SU-DHL-6 (cell line): ENCODE measurements around the gene BEGAIN.

ENCODE experiments used
- H2AFZ ChIP-seq: fragments of 200-600 bp; sonication (generic); 2 replicates; pipeline ENCODE4 v1.6.1; 2014; ENCODE audit warnings: low read depth, mild to moderate bottlenecking, moderate library complexity, mixed read lengths, antibody characterized with exemption, low read length; ENCODE audit not compliant: severe bottlenecking
- H3F3A ChIP-seq: fragments of 200-600 bp; shearing (Covaris generic); 2 replicates; pipeline ENCODE4 v1.6.0; 2016; ENCODE audit warnings: antibody characterized with exemption, mild to moderate bottlenecking; ENCODE audit not compliant: insufficient read depth
- H3K27ac ChIP-seq: fragments of 200-600 bp; sonication (generic); 2 replicates; pipeline ENCODE4 v1.5.1; 2016; ENCODE audit warnings: low read depth, mild to moderate bottlenecking, low read length, moderate library complexity, mixed read lengths
- H3K27me3 ChIP-seq: fragments of 200-600 bp; sonication (generic), shearing (Covaris generic); 2 replicates; pipeline ENCODE4 v1.6.0; 2014; ENCODE audit warnings: mild to moderate bottlenecking, low read length
- H3K36me3 ChIP-seq: fragments of 200-600 bp; sonication (generic); 2 replicates; pipeline ENCODE4 v1.6.1; 2014; ENCODE audit warnings: mild to moderate bottlenecking, low read length, mixed read lengths
- H3K4me2 ChIP-seq: fragments of 300-600, 200-600 bp; shearing (Covaris generic), sonication (generic); 2 replicates; pipeline ENCODE4 v1.6.0; 2014; ENCODE audit warnings: low read length, low read depth, mild to moderate bottlenecking; ENCODE audit not compliant: poor library complexity, severe bottlenecking
- H3K4me3 ChIP-seq: fragments of 200-600 bp; sonication (generic); 2 replicates; pipeline ENCODE4 v1.5.1; 2014; ENCODE audit warnings: antibody characterized with exemption, low read length, mild to moderate bottlenecking, mixed read lengths; ENCODE audit not compliant: insufficient read depth, poor library complexity, severe bottlenecking
- H3K79me2 ChIP-seq: fragments of 200-600 bp; sonication (generic); 2 replicates; pipeline ENCODE4 v1.6.1; 2014; ENCODE audit warnings: mild to moderate bottlenecking, low read length, moderate library complexity; ENCODE audit not compliant: insufficient read depth
- H3K9ac ChIP-seq: fragments of 200-600 bp; sonication (generic); 2 replicates; pipeline ENCODE4 v1.7.0; 2014; ENCODE audit warnings: mild to moderate bottlenecking, low read length
- H3K9me2 ChIP-seq: fragments of 200-600 bp; sonication (generic); replicated peaks from 2 replicates; pipeline ENCODE4 v1.6.1; 2014; ENCODE audit warnings: low read length; ENCODE audit not compliant: insufficient read depth
- H3K9me3 ChIP-seq: fragments of 200-600 bp; sonication (generic); 2 replicates; pipeline ENCODE4 v1.6.1; 2014; ENCODE audit warnings: low read length, mixed read lengths; ENCODE audit not compliant: insufficient read depth
- H4K20me1 ChIP-seq: fragments of 200-600 bp; sonication (generic); 2 replicates; pipeline ENCODE4 v1.6.1; 2014; ENCODE audit warnings: low read depth, mild to moderate bottlenecking, antibody characterized with exemption, low read length, moderate library complexity, mixed read lengths
- EZH2phosphoT487 ChIP-seq: fragments of 200-600 bp; sonication (generic), shearing (Covaris generic); conservative IDR thresholded peaks from 2 replicates; pipeline ENCODE4 v1.6.1; 2018; ENCODE audit warnings: mild to moderate bottlenecking, antibody characterized with exemption, low read length, moderate library complexity, mixed read lengths
- TF ChIP-seq, protein P1 (sequence below): fragments of 200-600 bp; sonication (generic); IDR thresholded peaks from one replicate; pipeline ENCODE4 v1.5.1; 2017; ENCODE audit warnings: antibody characterized with exemption, mild to moderate bottlenecking, low read length, moderate library complexity; ENCODE audit not compliant: insufficient read depth, poor library complexity, severe bottlenecking

The BEGAIN gene

DNA sequence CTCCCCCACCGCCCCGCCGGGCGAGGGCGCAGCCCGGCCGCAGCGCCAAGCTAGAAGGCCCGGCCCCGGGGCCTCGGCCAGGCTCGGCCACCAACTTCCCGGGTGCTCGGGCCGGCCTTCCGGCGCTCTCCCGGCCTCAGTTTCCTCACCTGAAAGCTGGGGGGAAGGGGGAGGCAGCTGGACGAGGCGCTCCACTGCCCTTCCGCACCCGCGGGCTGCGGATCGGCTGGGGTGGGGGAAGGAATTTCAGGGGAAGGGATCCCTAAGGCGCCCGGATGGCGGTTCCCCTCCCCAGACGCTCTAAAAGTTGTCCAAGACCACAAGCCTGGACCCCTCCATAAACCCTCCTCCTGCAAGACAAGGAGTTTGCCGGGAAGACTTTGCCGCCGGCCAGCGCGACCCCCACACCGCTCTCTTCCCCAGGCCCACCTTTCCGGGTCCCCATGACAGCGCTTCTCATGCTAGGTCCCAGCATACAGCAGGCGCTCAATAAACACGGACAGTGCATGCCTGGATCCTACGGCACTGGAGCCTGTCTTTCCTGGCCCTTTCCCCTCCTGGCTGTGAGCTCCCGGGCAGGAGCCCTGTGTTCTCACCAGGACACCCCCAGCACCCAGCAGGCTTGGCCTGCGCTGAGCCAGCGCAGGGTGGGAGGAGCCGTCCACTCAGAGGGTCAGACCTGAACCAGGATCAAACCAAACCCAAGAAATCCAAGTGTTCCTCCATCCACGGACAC lies 18.1 kb downstream of the BEGAIN start:
- H2AFZ ChIP-seq, result no peak overlapping the region
- no peaks in the 10 kb centered on the region for H4K20me1 ChIP-seq
- H3F3A ChIP-seq, result no peaks in the 10 kb centered on the region
- H3K36me3 ChIP-seq, result no peaks in the 10 kb centered on the region
- no peak overlapping the region for H3K4me3 ChIP-seq
- no peak overlapping the region for H3K9ac ChIP-seq
- H3K4me2 ChIP-seq, result no peak overlapping the region
- no peaks in the 10 kb centered on the region for H3K9me2 ChIP-seq
- no peak for TF ChIP-seq EZH2phosphoT487
- TF ChIP-seq, protein P1, sequence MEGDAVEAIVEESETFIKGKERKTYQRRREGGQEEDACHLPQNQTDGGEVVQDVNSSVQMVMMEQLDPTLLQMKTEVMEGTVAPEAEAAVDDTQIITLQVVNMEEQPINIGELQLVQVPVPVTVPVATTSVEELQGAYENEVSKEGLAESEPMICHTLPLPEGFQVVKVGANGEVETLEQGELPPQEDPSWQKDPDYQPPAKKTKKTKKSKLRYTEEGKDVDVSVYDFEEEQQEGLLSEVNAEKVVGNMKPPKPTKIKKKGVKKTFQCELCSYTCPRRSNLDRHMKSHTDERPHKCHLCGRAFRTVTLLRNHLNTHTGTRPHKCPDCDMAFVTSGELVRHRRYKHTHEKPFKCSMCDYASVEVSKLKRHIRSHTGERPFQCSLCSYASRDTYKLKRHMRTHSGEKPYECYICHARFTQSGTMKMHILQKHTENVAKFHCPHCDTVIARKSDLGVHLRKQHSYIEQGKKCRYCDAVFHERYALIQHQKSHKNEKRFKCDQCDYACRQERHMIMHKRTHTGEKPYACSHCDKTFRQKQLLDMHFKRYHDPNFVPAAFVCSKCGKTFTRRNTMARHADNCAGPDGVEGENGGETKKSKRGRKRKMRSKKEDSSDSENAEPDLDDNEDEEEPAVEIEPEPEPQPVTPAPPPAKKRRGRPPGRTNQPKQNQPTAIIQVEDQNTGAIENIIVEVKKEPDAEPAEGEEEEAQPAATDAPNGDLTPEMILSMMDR, result no peak
- no peak overlapping the region for H3K27ac ChIP-seq
- no peaks in the 10 kb centered on the region for H3K27me3 ChIP-seq
- H3K9me3 ChIP-seq, result no peaks in the 10 kb centered on the region
- no peaks in the 10 kb centered on the region for H3K79me2 ChIP-seq

DNA sequence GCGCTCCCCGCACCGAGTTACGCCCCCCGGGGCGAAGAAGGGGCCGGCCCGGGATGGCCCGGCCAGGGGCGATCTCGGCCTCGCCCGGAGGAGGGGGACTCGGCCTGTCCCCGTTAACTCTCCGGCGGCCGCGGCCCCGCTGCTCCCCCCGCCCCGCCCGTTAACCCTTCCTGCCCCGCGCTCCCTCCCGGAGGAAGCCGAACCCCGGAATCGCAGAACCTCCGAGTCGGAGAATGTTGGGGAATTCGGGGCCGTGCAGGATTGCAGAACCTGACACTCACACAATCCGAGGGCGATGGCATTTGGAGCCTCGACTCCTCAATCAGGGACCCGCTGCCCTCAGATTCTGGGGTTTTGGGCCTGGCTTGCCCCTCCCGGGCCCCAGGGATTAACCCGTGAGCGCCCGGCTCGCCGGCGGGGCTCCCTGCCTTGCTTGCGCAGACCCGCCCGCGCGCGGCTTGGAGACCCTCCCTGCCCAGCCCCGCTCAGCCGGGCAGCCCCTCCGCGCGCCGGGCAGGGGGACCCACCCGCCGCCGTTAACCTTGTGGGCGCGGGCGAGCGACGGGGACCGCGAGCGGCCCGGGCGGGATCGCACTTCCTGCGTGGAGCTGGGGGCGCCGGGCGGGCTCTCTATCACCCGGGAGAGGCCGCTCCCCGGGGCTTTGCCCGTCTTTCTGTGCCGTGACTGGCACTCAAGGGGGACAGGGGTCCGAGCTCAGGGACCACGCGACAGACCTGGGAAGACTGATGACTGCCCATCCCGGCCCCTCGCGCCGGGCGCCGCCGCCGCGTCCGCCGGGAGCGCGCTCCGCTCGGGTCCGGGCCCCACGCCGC lies 18.8 kb downstream of the BEGAIN start:
- no peak for TF ChIP-seq EZH2phosphoT487
- TF ChIP-seq, protein P1, result no peak
- Histone ChIP-seq H2AFZ (no peak overlapping the region), H4K20me1 (no peaks in the 10 kb centered on the region), H3K27ac (no peak overlapping the region), H3K36me3 (no peaks in the 10 kb centered on the region), H3K9me2 (no peaks in the 10 kb centered on the region), H3K4me2 (no peak overlapping the region), H3K4me3 (no peak overlapping the region), H3K79me2 (no peaks in the 10 kb centered on the region), H3F3A (no peaks in the 10 kb centered on the region), H3K27me3 (no peaks in the 10 kb centered on the region), H3K9ac (no peak overlapping the region), H3K9me3 (no peaks in the 10 kb centered on the region)

DNA sequence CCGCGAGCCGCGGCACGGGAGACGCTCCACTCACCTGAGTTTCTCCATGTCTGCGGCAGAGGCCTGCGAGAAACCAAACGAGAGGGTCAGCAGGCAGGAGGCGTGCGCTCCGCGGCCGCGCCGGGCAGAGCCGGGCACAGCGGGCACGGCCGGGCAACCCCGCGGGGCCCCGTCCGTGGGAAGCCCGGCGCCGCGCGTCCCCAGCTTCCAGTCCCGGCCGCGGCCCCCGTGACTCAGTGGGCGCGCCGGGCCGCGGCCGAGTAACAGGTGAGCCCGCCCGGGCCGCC lies 19.4 kb downstream of the BEGAIN start:
- no peak overlapping the region for H3K27ac ChIP-seq
- H3F3A ChIP-seq, result no peaks in the 10 kb centered on the region
- H3K36me3 ChIP-seq, result no peaks in the 10 kb centered on the region
- H3K9ac ChIP-seq, result no peak overlapping the region
- H3K4me3 ChIP-seq, result no peak overlapping the region
- no peaks in the 10 kb centered on the region for H3K9me3 ChIP-seq
- no peak for TF ChIP-seq EZH2phosphoT487
- TF ChIP-seq, protein P1, result no peak
- no peaks in the 10 kb centered on the region for H3K27me3 ChIP-seq
- H4K20me1 ChIP-seq, result no peaks in the 10 kb centered on the region
- no peaks in the 10 kb centered on the region for H3K79me2 ChIP-seq
- no peaks in the 10 kb centered on the region for H3K9me2 ChIP-seq
- no peak overlapping the region for H3K4me2 ChIP-seq
- H2AFZ ChIP-seq, result no peak overlapping the region
